Astrocyte (in vitro differentiated cells and primary cell): ENCODE measurements around the gene PGA4. TPM values are rescaled to one million over a fixed set of nuclear protein-coding genes. Genes with fewer than 3 reads are reported as not detected.

Source experiments
- DNase-seq: peaks from one replicate; pipeline ENCODE4 v3.0.0-alpha.2; 2010; ENCODE audit warnings: low read depth
- FAIRE-seq: peaks from 2 replicates; lab custom pipeline; 2011; peaks lifted over from hg19 to GRCh38; lab: Jason Lieb, UNC
- H2AFZ ChIP-seq: 2 replicates; pipeline ENCODE4 v1.6.0; 2012; ENCODE audit warnings: low read depth, low read length, inconsistent platforms
- H3K27ac ChIP-seq: 2 replicates; pipeline ENCODE4 v1.5.1; 2011; ENCODE audit warnings: low read depth, low read length, inconsistent platforms
- H3K27me3 ChIP-seq: 2 replicates; pipeline ENCODE4 v1.6.0; 2011; ENCODE audit warnings: low read length, inconsistent platforms; ENCODE audit not compliant: insufficient read depth
- H3K36me3 ChIP-seq: 2 replicates; pipeline ENCODE4 v1.5.1; 2011; ENCODE audit warnings: low read length, inconsistent platforms; ENCODE audit not compliant: insufficient read depth
- H3K4me1 ChIP-seq: 2 replicates; pipeline ENCODE4 v1.5.1; 2011; ENCODE audit warnings: low read length, inconsistent platforms; ENCODE audit not compliant: insufficient read depth
- H3K4me2 ChIP-seq: 2 replicates; pipeline ENCODE4 v1.6.0; 2012; ENCODE audit warnings: low read length, inconsistent platforms
- H3K4me3 ChIP-seq: 2 replicates; pipeline ENCODE4 v1.5.1; 2011; ENCODE audit warnings: low read depth, mild to moderate bottlenecking, low read length, inconsistent platforms; ENCODE audit not compliant: insufficient read depth
- H3K79me2 ChIP-seq: 2 replicates; pipeline ENCODE4 v1.6.0; 2012; ENCODE audit warnings: mild to moderate bottlenecking, low read length, inconsistent platforms; ENCODE audit not compliant: insufficient read depth
- H3K9ac ChIP-seq: 2 replicates; pipeline ENCODE4 v1.6.0; 2012; ENCODE audit warnings: mild to moderate bottlenecking, low read length, inconsistent platforms
- H3K9me3 ChIP-seq: 2 replicates; pipeline ENCODE4 v1.5.1; 2012; ENCODE audit warnings: low read depth, mild to moderate bottlenecking, low read length, inconsistent platforms; ENCODE audit not compliant: insufficient read depth
- H4K20me1 ChIP-seq: 2 replicates; pipeline ENCODE4 v1.6.0; 2012; ENCODE audit warnings: low read length, inconsistent platforms; ENCODE audit not compliant: insufficient read depth
- H3K27ac Mint-ChIP-seq: one replicate; pipeline ENCODE4 v1.8.0; 2021; ENCODE audit warnings: mild to moderate bottlenecking, mixed read lengths; ENCODE audit not compliant: unreplicated experiment
- H3K27me3 Mint-ChIP-seq: one replicate; pipeline ENCODE4 v1.8.0; 2021; ENCODE audit warnings: low read depth, mixed read lengths; ENCODE audit not compliant: unreplicated experiment
- H3K36me3 Mint-ChIP-seq: one replicate; pipeline ENCODE4 v1.8.0; 2021; ENCODE audit warnings: low read depth, mixed read lengths; ENCODE audit not compliant: unreplicated experiment
- H3K4me1 Mint-ChIP-seq: one replicate; pipeline ENCODE4 v1.8.0; 2021; ENCODE audit warnings: low read depth, mixed read lengths; ENCODE audit not compliant: unreplicated experiment
- H3K4me3 Mint-ChIP-seq: one replicate; pipeline ENCODE4 v1.8.0; 2021; ENCODE audit warnings: mild to moderate bottlenecking, moderate library complexity, mixed read lengths; ENCODE audit not compliant: unreplicated experiment
- H3K9me3 Mint-ChIP-seq: one replicate; pipeline ENCODE4 v1.8.0; 2021; ENCODE audit warnings: mild to moderate bottlenecking, mixed read lengths; ENCODE audit not compliant: unreplicated experiment
- EZH2 ChIP-seq: IDR thresholded peaks from 2 replicates; pipeline ENCODE4 v1.6.1; 2012; ENCODE audit warnings: mild to moderate bottlenecking, low read length, inconsistent platforms; ENCODE audit not compliant: insufficient read depth
- total RNA-seq: library from RNA; stranded (reverse); gene quantifications from 2 replicates; pipeline ENCODE4 v1.2.1, GENCODE V29; 2021
- TF ChIP-seq, protein P1 (sequence below): IDR thresholded peaks from 2 replicates; pipeline ENCODE4 v1.5.1; 2011; ENCODE audit warnings: low read depth, mild to moderate bottlenecking, inconsistent platforms, low read length, moderate library complexity; ENCODE audit not compliant: insufficient read depth

The PGA4 gene
- total RNA-seq, 1 donor from 2014 or later: 0.86 TPM

DNA sequence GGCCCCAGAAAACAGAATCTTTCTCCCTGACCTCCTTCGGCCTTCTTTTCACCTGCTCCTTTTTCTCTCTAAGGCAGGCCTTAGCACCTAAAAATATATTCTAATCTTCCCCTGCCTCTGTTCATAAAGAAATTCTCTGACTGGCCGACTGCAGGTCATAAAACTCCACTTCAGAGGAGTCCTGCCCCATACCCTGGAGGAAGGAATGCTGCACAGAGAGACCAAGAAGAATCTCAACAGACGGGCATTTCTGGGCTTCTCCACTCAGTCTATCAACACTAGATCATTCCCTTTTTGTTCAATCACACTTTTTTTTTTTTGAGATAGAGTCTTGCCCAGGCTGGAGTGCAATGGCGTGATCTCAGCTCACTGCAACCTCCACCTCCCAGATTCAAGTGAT is 38.5 kb upstream of the PGA4 start:
- Histone ChIP-seq H4K20me1 (no peaks in the 10 kb centered on the region), H3K4me3 (no peak overlapping the region), H3K9me3 (no peaks in the 10 kb centered on the region), H2AFZ (no peak overlapping the region), H3K27me3 (peaks cover 9% of the 10 kb centered on the region), H3K27ac (no peak overlapping the region), H3K9ac (no peak overlapping the region), H3K79me2 (no peaks in the 10 kb centered on the region), H3K36me3 (no peaks in the 10 kb centered on the region), H3K4me1 (no peaks in the 10 kb centered on the region), H3K4me2 (no peak overlapping the region)
- FAIRE-seq: no peak
- no peaks in the 10 kb centered on the region for H3K9me3 Mint-ChIP-seq
- no peaks in the 10 kb centered on the region for H3K36me3 Mint-ChIP-seq
- no peak overlapping the region for H3K4me3 Mint-ChIP-seq
- no peak for TF ChIP-seq EZH2
- TF ChIP-seq, protein P1, sequence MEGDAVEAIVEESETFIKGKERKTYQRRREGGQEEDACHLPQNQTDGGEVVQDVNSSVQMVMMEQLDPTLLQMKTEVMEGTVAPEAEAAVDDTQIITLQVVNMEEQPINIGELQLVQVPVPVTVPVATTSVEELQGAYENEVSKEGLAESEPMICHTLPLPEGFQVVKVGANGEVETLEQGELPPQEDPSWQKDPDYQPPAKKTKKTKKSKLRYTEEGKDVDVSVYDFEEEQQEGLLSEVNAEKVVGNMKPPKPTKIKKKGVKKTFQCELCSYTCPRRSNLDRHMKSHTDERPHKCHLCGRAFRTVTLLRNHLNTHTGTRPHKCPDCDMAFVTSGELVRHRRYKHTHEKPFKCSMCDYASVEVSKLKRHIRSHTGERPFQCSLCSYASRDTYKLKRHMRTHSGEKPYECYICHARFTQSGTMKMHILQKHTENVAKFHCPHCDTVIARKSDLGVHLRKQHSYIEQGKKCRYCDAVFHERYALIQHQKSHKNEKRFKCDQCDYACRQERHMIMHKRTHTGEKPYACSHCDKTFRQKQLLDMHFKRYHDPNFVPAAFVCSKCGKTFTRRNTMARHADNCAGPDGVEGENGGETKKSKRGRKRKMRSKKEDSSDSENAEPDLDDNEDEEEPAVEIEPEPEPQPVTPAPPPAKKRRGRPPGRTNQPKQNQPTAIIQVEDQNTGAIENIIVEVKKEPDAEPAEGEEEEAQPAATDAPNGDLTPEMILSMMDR: no peak
- H3K27me3 Mint-ChIP-seq: peaks cover 6% of the 10 kb centered on the region
- no peak overlapping the region for H3K27ac Mint-ChIP-seq
- no peaks in the 10 kb centered on the region for H3K4me1 Mint-ChIP-seq
- no peak for DNase-seq

DNA sequence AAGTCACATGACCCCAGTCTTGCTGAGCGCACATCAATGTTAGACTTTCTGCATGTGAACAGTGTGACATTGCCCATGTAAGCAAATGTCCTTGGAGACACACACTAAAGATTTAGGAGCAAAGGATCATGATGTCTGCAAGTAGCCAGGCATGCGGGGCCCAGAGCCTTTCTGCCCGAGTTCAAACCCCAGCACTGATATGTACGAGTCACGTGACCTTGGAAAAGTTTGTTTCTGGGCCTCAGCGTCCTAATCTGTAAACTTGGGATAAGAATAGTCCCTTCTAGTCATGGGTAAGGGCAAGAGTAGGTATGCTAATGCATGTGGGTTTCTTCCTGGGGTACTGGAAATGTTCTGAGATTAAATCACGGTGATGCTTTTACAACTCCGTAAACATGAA is 35.6 kb upstream of the PGA4 start:
- Mint-ChIP-seq H3K9me3 (no peaks in the 10 kb centered on the region), H3K4me3 (no peak overlapping the region), H3K4me1 (no peaks in the 10 kb centered on the region), H3K27me3 (no peaks in the 10 kb centered on the region), H3K27ac (no peak overlapping the region), H3K36me3 (no peaks in the 10 kb centered on the region)
- DNase-seq (no peak), FAIRE-seq (no peak)
- Histone ChIP-seq H2AFZ (no peak overlapping the region), H3K36me3 (no peaks in the 10 kb centered on the region), H3K4me1 (no peaks in the 10 kb centered on the region), H3K27me3 (no peaks in the 10 kb centered on the region), H4K20me1 (no peaks in the 10 kb centered on the region), H3K9ac (no peak overlapping the region), H3K4me2 (no peak overlapping the region), H3K9me3 (no peaks in the 10 kb centered on the region), H3K27ac (no peak overlapping the region), H3K4me3 (no peak overlapping the region), H3K79me2 (no peaks in the 10 kb centered on the region)
- TF ChIP-seq, protein P1: no peak
- no peak for TF ChIP-seq EZH2

- no peak overlapping the region for H2AFZ ChIP-seq
- H3K79me2 ChIP-seq: no peaks in the 10 kb centered on the region
- H3K9me3 Mint-ChIP-seq: no peaks in the 10 kb centered on the region
- no peak for FAIRE-seq
- no peak overlapping the region for H3K4me2 ChIP-seq
- H3K9ac ChIP-seq: no peak overlapping the region
- H3K27ac Mint-ChIP-seq: no peak overlapping the region
- peak; percentile 53 for DNase-seq
- no peaks in the 10 kb centered on the region for H3K9me3 ChIP-seq
- no peaks in the 10 kb centered on the region for H3K27me3 Mint-ChIP-seq
- H3K27ac ChIP-seq: no peak overlapping the region
- H3K4me1 ChIP-seq: no peaks in the 10 kb centered on the region
- no peaks in the 10 kb centered on the region for H4K20me1 ChIP-seq
- TF ChIP-seq, protein P1: peak; percentile 97
- no peak for TF ChIP-seq EZH2
- H3K36me3 ChIP-seq: no peaks in the 10 kb centered on the region
- H3K36me3 Mint-ChIP-seq: no peaks in the 10 kb centered on the region
- H3K4me3 ChIP-seq: no peak overlapping the region
- no peak overlapping the region for H3K4me3 Mint-ChIP-seq
- no peaks in the 10 kb centered on the region for H3K4me1 Mint-ChIP-seq
- no peaks in the 10 kb centered on the region for H3K27me3 ChIP-seq
Measured at GRCh38 chr11:61187505-61188130, 34.5 kb upstream of the PGA4 start.
